ENCODE data around the gene DXO.
A peak's percentile ranks its signal among the peaks of the same experiment; 100 is the strongest.
"Not testable (repeated sequence)": the region's sequence is repeated elsewhere in the genome, so short reads cannot be mapped to it uniquely, and the experiment has no call there.

DXO gene

GRCh38 chr6:31996385-31996784 is 24.4 kb upstream of the DXO start:
- not testable (repeated sequence) for H3K4me1 Mint-ChIP-seq, H3K9me3 Mint-ChIP-seq, ATAC-seq, H3K4me3 Mint-ChIP-seq, DNase-seq, H3K27me3 Mint-ChIP-seq
- peak overlapping the region in 1 of 2 donors; percentile 30 for H3K27ac Mint-ChIP-seq

GRCh38 chr6:31994421-31994820 is 22.5 kb upstream of the DXO start:
- DNase-seq, H3K4me1 Mint-ChIP-seq, H3K4me3 Mint-ChIP-seq, H3K27ac Mint-ChIP-seq, H3K27me3 Mint-ChIP-seq, H3K9me3 Mint-ChIP-seq, ATAC-seq: not testable (repeated sequence)

- H3K4me1 Mint-ChIP-seq, H3K9me3 Mint-ChIP-seq, H3K27me3 Mint-ChIP-seq, ATAC-seq, H3K4me3 Mint-ChIP-seq, DNase-seq, H3K27ac Mint-ChIP-seq: not testable (repeated sequence)
These were observed 17.4 kb upstream of the DXO start for GRCh38 chr6:31989363-31989762.

- H3K4me1 Mint-ChIP-seq = peaks cover 10% of the 10 kb centered on the region
- H3K27ac Mint-ChIP-seq, DNase-seq, H3K4me3 Mint-ChIP-seq, H3K27me3 Mint-ChIP-seq, ATAC-seq, H3K9me3 Mint-ChIP-seq: not testable (repeated sequence)
These were observed 9.8 kb upstream of the DXO start, which contains the start of gene C4A for GRCh38 chr6:31981744-31982143. Gene C4A (plus strand): TSS chr6:31982057. CDS start chr6:31982108, 51 bp downstream.

GRCh38 chr6:31980998-31981397 is 9.1 kb upstream of the DXO start:
- not testable (repeated sequence) for H3K4me3 Mint-ChIP-seq, H3K9me3 Mint-ChIP-seq, H3K27me3 Mint-ChIP-seq, DNase-seq, H3K27ac Mint-ChIP-seq, ATAC-seq
- peaks cover 10% of the 10 kb centered on the region for H3K4me1 Mint-ChIP-seq

GRCh38 chr6:31980195-31980876 is 8.4 kb upstream of the DXO start:
- not testable (repeated sequence) for H3K4me3 Mint-ChIP-seq, DNase-seq, ATAC-seq, H3K27me3 Mint-ChIP-seq, H3K27ac Mint-ChIP-seq, H3K9me3 Mint-ChIP-seq
- peaks cover 10% of the 10 kb centered on the region for H3K4me1 Mint-ChIP-seq

GRCh38 chr6:31979238-31979898 is 7.4 kb upstream of the DXO start:
- DNase-seq = no peak
- Mint-ChIP-seq H3K9me3 (no peaks in the 10 kb centered on the region), H3K27me3 (no peaks in the 10 kb centered on the region), H3K27ac (peak overlapping the region; percentile 80 to 96), H3K4me3 (no peak overlapping the region), H3K4me1 (peaks cover 10% of the 10 kb centered on the region)
- no peak for ATAC-seq

GRCh38 chr6:31978831-31979230 is 6.9 kb upstream of the DXO start:
- Mint-ChIP-seq H3K4me1 (peaks cover 15% of the 10 kb centered on the region), H3K4me3 (peak overlapping the region in 1 of 2 donors; percentile 6), H3K9me3 (no peaks in the 10 kb centered on the region), H3K27ac (peak overlapping the region; percentile 80 to 96), H3K27me3 (no peaks in the 10 kb centered on the region)
- ATAC-seq (no peak), DNase-seq (no peak)

- ATAC-seq (no peak), DNase-seq (no peak)
- H3K27ac Mint-ChIP-seq = peak overlapping the region in 1 of 2 donors; percentile 40
- H3K27me3 Mint-ChIP-seq = no peaks in the 10 kb centered on the region
- H3K9me3 Mint-ChIP-seq = no peaks in the 10 kb centered on the region
- no peak overlapping the region for H3K4me3 Mint-ChIP-seq
- peaks cover 24% of the 10 kb centered on the region for H3K4me1 Mint-ChIP-seq
These were observed 6.0 kb upstream of the DXO start for GRCh38 chr6:31977816-31978431.

- H3K9me3 Mint-ChIP-seq, H3K27ac Mint-ChIP-seq, H3K27me3 Mint-ChIP-seq, DNase-seq, H3K4me3 Mint-ChIP-seq, ATAC-seq: not testable (repeated sequence)
- H3K4me1 Mint-ChIP-seq = peaks cover 33% of the 10 kb centered on the region
These were observed 4.1 kb upstream of the DXO start for GRCh38 chr6:31976065-31976464.

GRCh38 chr6:31972709-31973350 is 892 bp upstream of the DXO start:
- no peaks in the 10 kb centered on the region for H3K9me3 Mint-ChIP-seq
- no peak for DNase-seq
- H3K27me3 Mint-ChIP-seq = no peaks in the 10 kb centered on the region
- peak overlapping the region; percentile 78 to 87 for H3K4me3 Mint-ChIP-seq
- no peak for ATAC-seq
- H3K4me1 Mint-ChIP-seq = peaks cover 49% of the 10 kb centered on the region
- H3K27ac Mint-ChIP-seq = peak overlapping the region; percentile 100

GRCh38 chr6:31971279-31971992 is 502 bp downstream of the DXO start:
- H3K9me3 Mint-ChIP-seq = no peaks in the 10 kb centered on the region
- DNase-seq = no peak
- H3K27me3 Mint-ChIP-seq = no peaks in the 10 kb centered on the region
- H3K4me1 Mint-ChIP-seq = peaks cover 58% of the 10 kb centered on the region
- H3K4me3 Mint-ChIP-seq = peak overlapping the region; percentile 78 to 87
- peak; percentile 16 for ATAC-seq
- H3K27ac Mint-ChIP-seq = peak overlapping the region; percentile 100

GRCh38 chr6:31970604-31971271 is 1.2 kb downstream of the DXO start:
- peaks cover 58% of the 10 kb centered on the region for H3K4me1 Mint-ChIP-seq
- ATAC-seq = no peak
- no peak for DNase-seq
- H3K27me3 Mint-ChIP-seq = no peaks in the 10 kb centered on the region
- H3K4me3 Mint-ChIP-seq = peak overlapping the region; percentile 78 to 87
- peak overlapping the region; percentile 100 for H3K27ac Mint-ChIP-seq
- H3K9me3 Mint-ChIP-seq = no peaks in the 10 kb centered on the region

GRCh38 chr6:31969712-31970603 is 2.0 kb downstream of the DXO start:
- ATAC-seq (no peak), DNase-seq (no peak)
- H3K9me3 Mint-ChIP-seq = no peaks in the 10 kb centered on the region
- peak overlapping the region; percentile 78 to 87 for H3K4me3 Mint-ChIP-seq
- peak overlapping the region; percentile 63 to 100 for H3K27ac Mint-ChIP-seq
- no peaks in the 10 kb centered on the region for H3K27me3 Mint-ChIP-seq
- peaks cover 58% of the 10 kb centered on the region for H3K4me1 Mint-ChIP-seq
